ENCODE results near the gene MEIS1. TPM values are rescaled to one million over a fixed set of nuclear protein-coding genes. Genes with fewer than 3 reads are reported as not detected.

The MEIS1 gene
- total RNA-seq, 1 donor from 2014 or later, result 46.7 TPM

DNA sequence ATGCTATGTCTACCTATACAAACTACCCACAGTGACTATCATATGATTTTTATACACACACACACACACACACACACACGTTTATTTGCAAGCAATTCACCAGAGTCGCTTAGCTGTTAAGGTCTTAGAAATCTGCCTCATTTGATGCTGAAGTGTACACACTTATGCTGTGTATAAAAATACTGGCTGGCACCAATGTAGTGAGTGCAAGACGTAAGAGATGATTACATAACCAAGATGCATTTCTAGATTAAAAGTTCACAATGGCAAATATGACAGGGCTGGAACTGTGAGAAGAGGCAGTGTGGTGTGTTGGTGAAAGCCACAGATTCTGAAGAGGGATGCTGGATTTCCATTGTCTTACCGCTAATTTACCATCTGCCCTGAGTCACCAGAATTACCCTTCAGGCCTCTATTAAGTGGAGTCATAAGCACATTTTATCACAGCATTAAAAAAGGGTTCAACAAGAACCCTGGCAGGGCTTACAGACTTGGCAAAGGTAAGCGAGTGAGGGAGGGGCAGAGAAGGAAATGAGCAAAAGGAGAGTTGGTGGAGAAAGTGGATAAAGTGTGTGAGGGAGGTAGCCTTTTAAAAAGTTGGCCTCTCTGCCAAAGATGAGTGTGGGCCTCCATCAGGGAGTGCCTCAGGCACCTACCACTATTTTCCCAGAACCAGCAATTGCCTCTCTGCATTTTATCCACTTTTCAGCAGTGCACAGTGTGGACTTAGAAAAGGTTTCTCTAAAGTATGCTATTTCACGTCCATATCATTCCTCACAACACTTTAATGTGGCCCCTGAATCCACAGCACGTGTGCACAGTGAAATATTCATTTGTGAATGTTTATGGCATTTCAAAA, 21.5 kb downstream of the MEIS1 start:
- TF ChIP-seq, protein P1, sequence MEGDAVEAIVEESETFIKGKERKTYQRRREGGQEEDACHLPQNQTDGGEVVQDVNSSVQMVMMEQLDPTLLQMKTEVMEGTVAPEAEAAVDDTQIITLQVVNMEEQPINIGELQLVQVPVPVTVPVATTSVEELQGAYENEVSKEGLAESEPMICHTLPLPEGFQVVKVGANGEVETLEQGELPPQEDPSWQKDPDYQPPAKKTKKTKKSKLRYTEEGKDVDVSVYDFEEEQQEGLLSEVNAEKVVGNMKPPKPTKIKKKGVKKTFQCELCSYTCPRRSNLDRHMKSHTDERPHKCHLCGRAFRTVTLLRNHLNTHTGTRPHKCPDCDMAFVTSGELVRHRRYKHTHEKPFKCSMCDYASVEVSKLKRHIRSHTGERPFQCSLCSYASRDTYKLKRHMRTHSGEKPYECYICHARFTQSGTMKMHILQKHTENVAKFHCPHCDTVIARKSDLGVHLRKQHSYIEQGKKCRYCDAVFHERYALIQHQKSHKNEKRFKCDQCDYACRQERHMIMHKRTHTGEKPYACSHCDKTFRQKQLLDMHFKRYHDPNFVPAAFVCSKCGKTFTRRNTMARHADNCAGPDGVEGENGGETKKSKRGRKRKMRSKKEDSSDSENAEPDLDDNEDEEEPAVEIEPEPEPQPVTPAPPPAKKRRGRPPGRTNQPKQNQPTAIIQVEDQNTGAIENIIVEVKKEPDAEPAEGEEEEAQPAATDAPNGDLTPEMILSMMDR (IDR thresholded peaks at IDR 0.05), result no peak
- Histone ChIP-seq H3K4me1 (peaks cover 0 to 14% of the 10 kb centered on the region in 2 donors), H3K36me3 (peaks cover 0 to 6% of the 10 kb centered on the region in 2 donors), H3K27me3 (no peaks in the 10 kb centered on the region), H3K27ac (peak overlapping the region in 1 of 2 donors; percentile 27), H3K9me3 (no peaks in the 10 kb centered on the region), H3K4me3 (no peak overlapping the region)
- DNase-seq (ENCODE audit: low spot score in 2 of 2), result no peak
- intact Hi-C loops (cut with DNase I), result no loop called here

DNA sequence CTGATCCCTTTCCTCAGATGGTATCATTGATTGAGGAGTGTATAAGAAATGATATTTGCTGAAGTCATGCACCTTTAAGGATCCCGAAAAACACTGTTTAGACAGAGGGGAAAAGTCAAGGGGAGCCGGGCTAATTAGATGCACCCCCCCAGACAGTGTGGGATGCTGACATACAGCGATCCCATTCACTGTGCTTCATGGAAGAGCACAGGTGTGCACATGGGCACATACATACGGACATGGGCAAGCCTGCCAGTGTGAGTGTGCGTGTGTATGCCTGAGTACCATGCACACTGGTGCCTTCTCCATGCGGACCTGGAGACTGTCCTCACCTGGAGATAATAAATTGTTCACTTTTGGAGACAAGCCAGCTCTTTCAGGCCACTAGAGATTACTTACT, 22.6 kb downstream of the MEIS1 start:
- intact Hi-C loops (cut with DNase I), result no loop called here
- Histone ChIP-seq H3K36me3 (peaks cover 0 to 6% of the 10 kb centered on the region in 2 donors), H3K4me3 (no peak overlapping the region), H3K27ac (no peak overlapping the region), H3K27me3 (no peaks in the 10 kb centered on the region), H3K4me1 (peaks cover 0 to 14% of the 10 kb centered on the region in 2 donors), H3K9me3 (no peaks in the 10 kb centered on the region)
- TF ChIP-seq, protein P1 (IDR thresholded peaks at IDR 0.05), result no peak
- DNase-seq (ENCODE audit: low spot score in 2 of 2), result no peak

DNA sequence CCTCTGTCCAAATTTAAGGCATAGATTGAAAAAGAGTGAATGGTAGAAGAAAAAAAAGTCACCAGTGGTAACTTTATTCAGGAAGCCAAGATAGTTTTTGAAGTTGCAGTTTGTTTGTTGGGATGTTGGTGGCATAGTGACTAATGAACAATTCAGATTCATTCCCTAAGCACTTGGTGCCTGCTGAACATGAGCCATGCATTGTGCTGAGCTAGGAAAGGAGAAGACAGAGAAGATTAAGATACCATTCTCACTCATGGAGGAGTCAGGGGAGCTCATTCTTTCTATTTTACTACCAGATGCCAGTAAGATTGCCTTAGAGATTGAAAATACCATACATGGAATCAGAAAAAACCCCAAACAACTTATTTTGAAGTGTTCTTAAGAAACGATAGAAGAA, 25.1 kb downstream of the MEIS1 start:
- H3K27ac ChIP-seq, result no peak overlapping the region
- H3K27me3 ChIP-seq, result no peaks in the 10 kb centered on the region
- intact Hi-C loops (cut with DNase I), result no loop called here
- no peak for DNase-seq (ENCODE audit: low spot score in 2 of 2)
- H3K4me1 ChIP-seq, result peaks cover 0 to 5% of the 10 kb centered on the region in 2 donors
- TF ChIP-seq, protein P1 (IDR thresholded peaks at IDR 0.05), result no peak
- H3K36me3 ChIP-seq, result peaks cover 0 to 6% of the 10 kb centered on the region in 2 donors
- no peaks in the 10 kb centered on the region for H3K9me3 ChIP-seq
- H3K4me3 ChIP-seq, result no peak overlapping the region

DNA sequence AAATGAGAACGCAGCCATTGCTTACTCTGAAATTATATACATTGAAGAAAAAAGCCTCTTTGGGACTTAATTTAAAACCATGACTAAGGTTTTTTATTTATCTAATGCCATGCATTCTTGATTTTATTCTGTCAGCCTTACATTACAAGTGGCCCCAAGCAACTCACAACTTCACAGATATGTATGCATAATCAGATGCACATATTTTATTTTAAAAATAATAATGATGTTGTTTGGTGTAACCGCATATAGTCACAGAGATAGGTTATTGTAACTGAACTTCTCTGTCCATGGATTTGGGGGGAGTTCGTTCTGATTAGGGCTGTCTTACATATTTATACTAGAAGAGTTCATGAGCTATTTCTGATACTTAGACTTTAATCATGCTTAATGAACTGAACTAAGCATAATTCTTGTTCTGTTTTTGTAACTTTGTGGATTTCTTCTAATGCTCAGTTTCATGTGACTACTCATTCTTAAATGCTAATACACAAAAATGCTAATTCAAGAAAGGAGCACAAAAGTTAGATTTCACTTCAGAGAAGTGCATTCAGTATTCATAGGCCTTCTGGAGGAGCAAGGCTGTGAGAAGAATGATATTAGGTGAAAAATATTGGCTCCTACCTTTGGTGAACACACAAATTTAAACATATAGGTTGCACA, 26.2 kb downstream of the MEIS1 start:
- Histone ChIP-seq H3K9me3 (no peaks in the 10 kb centered on the region), H3K4me3 (no peak overlapping the region), H3K36me3 (peaks cover 0 to 6% of the 10 kb centered on the region in 2 donors), H3K27ac (no peak overlapping the region), H3K27me3 (no peaks in the 10 kb centered on the region), H3K4me1 (peaks cover 0 to 12% of the 10 kb centered on the region in 2 donors)
- intact Hi-C loops (cut with DNase I), result no loop called here
- TF ChIP-seq, protein P1 (IDR thresholded peaks at IDR 0.05), result no peak
- no peak for DNase-seq (ENCODE audit: low spot score in 2 of 2)

DNA sequence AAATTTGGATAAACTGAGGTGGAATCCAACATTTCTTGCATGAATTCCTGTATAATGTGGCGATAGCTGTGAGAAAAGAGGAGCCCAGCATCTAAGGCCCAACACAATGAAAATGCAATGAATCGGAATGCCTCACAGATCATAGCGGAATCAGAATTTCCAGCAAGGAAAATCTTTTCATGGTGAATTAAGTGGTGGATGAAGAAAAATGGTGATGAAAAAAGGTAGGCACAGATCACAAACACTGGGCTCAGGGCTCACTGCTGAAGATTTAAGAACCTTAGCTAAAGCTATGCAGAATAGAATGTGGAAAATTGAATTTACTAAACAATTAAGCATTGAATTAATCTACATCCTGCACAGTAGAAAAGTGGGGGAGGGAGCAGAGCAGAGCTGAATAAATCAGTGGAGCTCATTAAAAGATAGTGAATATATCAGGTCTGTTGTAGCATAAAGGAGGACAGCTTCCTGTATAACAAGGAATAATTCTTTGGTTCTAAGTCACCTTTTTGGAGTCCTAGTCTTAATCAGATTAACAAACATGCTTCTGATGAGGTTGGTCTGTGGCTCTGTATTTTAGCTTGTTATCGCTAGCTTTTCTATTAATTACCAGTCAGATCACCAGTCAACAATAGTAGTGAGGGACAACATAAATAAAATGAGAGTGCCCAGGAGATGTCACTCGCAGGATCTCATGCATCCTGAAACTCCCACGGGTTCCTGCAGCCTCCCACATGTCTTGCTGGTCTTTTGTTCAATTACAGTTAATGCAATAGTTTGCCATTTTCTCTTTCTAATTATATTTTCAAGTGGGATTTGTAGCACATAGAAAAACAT, 27.0 kb downstream of the MEIS1 start:
- intact Hi-C loops (cut with DNase I), result no loop called here
- peaks cover 0 to 13% of the 10 kb centered on the region in 2 donors for H3K4me1 ChIP-seq

More for the DNA sequence above, 27.0 kb downstream of the MEIS1 start:
- Histone ChIP-seq H3K27ac (no peak overlapping the region), H3K4me3 (no peak overlapping the region), H3K27me3 (no peaks in the 10 kb centered on the region), H3K9me3 (no peaks in the 10 kb centered on the region), H3K36me3 (peaks cover 0 to 6% of the 10 kb centered on the region in 2 donors)
- no peak for DNase-seq (ENCODE audit: low spot score in 2 of 2)
- TF ChIP-seq, protein P1 (IDR thresholded peaks at IDR 0.05), result no peak
